A673 (cell line): ENCODE data around the gene ABI2. TPM values are rescaled to one million over a fixed set of nuclear protein-coding genes. Genes with fewer than 3 reads are reported as not detected.
"Not testable (repeated sequence)": the region's sequence is repeated elsewhere in the genome, so short reads cannot be mapped to it uniquely, and the experiment has no call there.

Source experiments
- BruUV-seq: library from RNA; stranded (reverse); fragments of 400-500 nt; replicated peaks from 2 replicates; lab custom pipeline; 2021; lab: Mats Ljungman, UMichigan
- CTCF ChIA-PET: fragments of 300-600 bp; sonication (Branson Sonifier 250); formaldehyde crosslinking; loops from one replicate; lab custom pipeline; 2022; ENCODE audit warnings: antibody characterized with exemption; lab: Charles Lee
- POLR2A ChIA-PET: fragments of 300-600 bp; sonication (Branson Sonifier 250); formaldehyde crosslinking; loops from one replicate; lab custom pipeline; 2022; ENCODE audit warnings: antibody characterized with exemption; ENCODE audit not compliant: low non-redundant PET; lab: Charles Lee
- DNase-seq: peaks from one replicate; pipeline ENCODE4 v3.0.0-alpha.2; 2015; ENCODE audit warnings: low spot score
- H3K27ac ChIP-seq: fragments of 200-600 bp; sonication (generic); 2 replicates; pipeline ENCODE4 v1.5.1; 2016; ENCODE audit warnings: mixed run types, low read depth, mild to moderate bottlenecking, mixed read lengths, antibody characterized with exemption, low read length; ENCODE audit not compliant: poor library complexity, severe bottlenecking
- H3K27me3 ChIP-seq: fragments of 200-600 bp; sonication (generic); replicated peaks from 2 replicates; pipeline ENCODE4 v1.6.1; 2017; ENCODE audit warnings: mixed run types, low read depth, mild to moderate bottlenecking, mixed read lengths, antibody characterized with exemption, low read length; ENCODE audit not compliant: insufficient read depth, poor library complexity
- H3K36me3 ChIP-seq: fragments of 200-600 bp; sonication (generic); 2 replicates; pipeline ENCODE4 v1.6.1; 2016; ENCODE audit warnings: mixed run types, mild to moderate bottlenecking, mixed read lengths, antibody characterized with exemption, low read length; ENCODE audit not compliant: insufficient read depth, poor library complexity, severe bottlenecking
- H3K4me1 ChIP-seq: fragments of 200-600 bp; sonication (generic); 2 replicates; pipeline ENCODE4 v1.6.1; 2017; ENCODE audit warnings: mixed run types, mild to moderate bottlenecking, mixed read lengths, antibody characterized with exemption, low read length; ENCODE audit not compliant: insufficient read depth, poor library complexity, severe bottlenecking
- H3K4me3 ChIP-seq: fragments of 200-600 bp; sonication (generic); 2 replicates; pipeline ENCODE4 v1.5.1; 2016; ENCODE audit warnings: low read depth, mixed run types, mild to moderate bottlenecking, mixed read lengths, low read length; ENCODE audit not compliant: poor library complexity, severe bottlenecking
- H3K9me3 ChIP-seq: fragments of 200-600 bp; sonication (generic); 2 replicates; pipeline ENCODE4 v1.6.1; 2016; ENCODE audit warnings: mixed run types, low read depth, mild to moderate bottlenecking, mixed read lengths, antibody characterized with exemption, low read length; ENCODE audit not compliant: poor library complexity, severe bottlenecking
- EZH2 ChIP-seq: fragments of 200-600 bp; sonication (generic); IDR thresholded peaks from 2 replicates; pipeline ENCODE4 v1.6.1; 2017; ENCODE audit warnings: borderline replicate concordance, low read depth, mild to moderate bottlenecking, mixed read lengths, antibody characterized with exemption, low read length; ENCODE audit not compliant: poor library complexity, severe bottlenecking
- intact Hi-C: fragments of 100-400 bp; cut with micrococcal nuclease; formaldehyde crosslinking; loops from one replicate; pipeline ENCODE4 v1.10.0; 2022; ENCODE audit not compliant: unreplicated experiment
- total RNA-seq: library from RNA; stranded (reverse); gene quantifications from 2 replicates; pipeline ENCODE4 v1.2.3, GENCODE V29; 2021
- TF ChIP-seq, protein P1 (sequence below): fragments of 300-800, 200-600 bp; sonication (generic); conservative IDR thresholded peaks from 2 replicates; pipeline ENCODE4 v1.5.1; 2017; ENCODE audit warnings: low read depth, mild to moderate bottlenecking, antibody characterized with exemption, low read length, moderate library complexity, mixed read lengths

ABI2 gene
- total RNA-seq, 1 experiment from 2014 or later, result 134 TPM

DNA sequence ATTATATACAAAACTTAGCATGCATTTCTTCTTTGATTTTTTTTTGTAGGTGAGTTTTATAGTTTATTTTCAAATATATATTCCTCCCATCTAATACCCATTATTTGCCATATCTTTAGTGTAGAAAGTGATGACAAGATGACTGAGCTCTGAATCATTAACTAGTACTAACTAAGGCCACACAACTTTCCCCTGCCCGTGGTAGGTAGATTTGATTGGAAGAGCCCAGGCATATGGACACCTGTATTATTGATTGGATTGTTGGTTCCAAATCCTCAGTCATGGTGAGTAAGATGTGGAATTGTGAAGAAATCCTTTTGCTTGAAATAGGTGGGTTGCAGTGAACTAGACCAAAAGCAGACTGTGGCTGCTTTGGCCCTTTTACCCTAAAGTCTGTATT is 54.8 kb downstream of the ABI2 start:
- DNase-seq, result no peak
- ChIA-PET POLR2A (no interaction called here), CTCF (no interaction called here)
- Histone ChIP-seq H3K4me3 (no peak overlapping the region), H3K27ac (no peak overlapping the region), H3K4me1 (no peaks in the 10 kb centered on the region), H3K27me3 (no peaks in the 10 kb centered on the region), H3K9me3 (no peaks in the 10 kb centered on the region), H3K36me3 (peaks cover 10% of the 10 kb centered on the region)
- TF ChIP-seq, protein P1, sequence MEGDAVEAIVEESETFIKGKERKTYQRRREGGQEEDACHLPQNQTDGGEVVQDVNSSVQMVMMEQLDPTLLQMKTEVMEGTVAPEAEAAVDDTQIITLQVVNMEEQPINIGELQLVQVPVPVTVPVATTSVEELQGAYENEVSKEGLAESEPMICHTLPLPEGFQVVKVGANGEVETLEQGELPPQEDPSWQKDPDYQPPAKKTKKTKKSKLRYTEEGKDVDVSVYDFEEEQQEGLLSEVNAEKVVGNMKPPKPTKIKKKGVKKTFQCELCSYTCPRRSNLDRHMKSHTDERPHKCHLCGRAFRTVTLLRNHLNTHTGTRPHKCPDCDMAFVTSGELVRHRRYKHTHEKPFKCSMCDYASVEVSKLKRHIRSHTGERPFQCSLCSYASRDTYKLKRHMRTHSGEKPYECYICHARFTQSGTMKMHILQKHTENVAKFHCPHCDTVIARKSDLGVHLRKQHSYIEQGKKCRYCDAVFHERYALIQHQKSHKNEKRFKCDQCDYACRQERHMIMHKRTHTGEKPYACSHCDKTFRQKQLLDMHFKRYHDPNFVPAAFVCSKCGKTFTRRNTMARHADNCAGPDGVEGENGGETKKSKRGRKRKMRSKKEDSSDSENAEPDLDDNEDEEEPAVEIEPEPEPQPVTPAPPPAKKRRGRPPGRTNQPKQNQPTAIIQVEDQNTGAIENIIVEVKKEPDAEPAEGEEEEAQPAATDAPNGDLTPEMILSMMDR, result no peak
- TF ChIP-seq EZH2, result no peak
- intact Hi-C loops, result no loop called here
- BruUV-seq, result no TSS peak

DNA sequence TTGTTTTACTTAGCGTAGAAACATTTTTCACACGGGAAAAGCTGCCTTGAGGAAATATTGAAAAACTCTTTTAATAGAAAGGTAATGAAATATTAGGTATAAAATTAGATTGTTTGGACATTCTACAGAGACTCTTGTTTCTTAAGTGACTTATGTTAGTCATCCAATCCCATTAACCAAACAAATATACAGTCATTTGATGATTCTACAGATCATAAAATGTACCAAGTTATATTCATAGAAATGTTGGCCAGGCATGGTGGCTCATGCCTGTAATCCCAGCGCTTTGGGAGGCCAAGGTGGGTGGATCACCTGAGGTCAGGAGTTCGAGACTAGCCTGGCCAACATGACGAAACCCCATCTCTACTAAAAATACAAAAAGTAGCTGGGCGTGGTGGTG is 60.0 kb downstream of the ABI2 start:
- H3K36me3 ChIP-seq, CTCF ChIA-PET, H3K27me3 ChIP-seq, BruUV-seq, DNase-seq, POLR2A ChIA-PET, H3K27ac ChIP-seq, intact Hi-C loops, H3K4me3 ChIP-seq, H3K9me3 ChIP-seq, H3K4me1 ChIP-seq: not testable (repeated sequence)

DNA sequence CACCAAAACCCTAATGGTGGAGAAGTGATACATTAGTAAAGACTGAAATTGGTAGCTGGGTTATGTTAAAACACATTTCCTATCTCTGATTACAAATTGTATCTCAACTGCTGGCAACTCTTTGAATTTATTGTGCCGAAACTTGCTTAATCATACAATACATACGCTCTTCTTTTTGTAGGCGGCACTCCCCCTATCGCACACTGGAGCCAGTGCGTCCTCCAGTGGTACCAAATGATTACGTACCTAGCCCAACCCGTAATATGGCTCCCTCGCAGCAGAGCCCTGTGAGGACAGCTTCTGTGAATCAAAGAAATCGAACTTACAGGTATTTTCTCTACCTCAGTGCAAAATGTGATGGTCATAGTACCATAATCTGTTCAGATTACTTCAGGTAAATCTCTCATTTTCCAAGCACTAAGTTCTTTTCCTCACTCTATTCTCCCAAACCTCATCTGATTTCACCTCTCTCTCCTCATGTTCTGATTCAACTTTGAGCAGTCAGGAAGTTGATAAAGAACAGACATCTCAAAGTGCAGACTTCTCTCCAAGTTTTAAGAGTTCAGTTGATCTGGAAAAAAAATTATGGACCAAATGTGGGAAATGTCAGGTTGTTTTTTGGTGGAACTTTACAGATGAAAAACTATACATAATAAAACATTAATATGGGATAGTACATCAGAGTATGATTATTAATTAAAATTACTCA is 66.5 kb downstream of the ABI2 start:
- peaks cover 4% of the 10 kb centered on the region for H3K4me1 ChIP-seq
- intact Hi-C loops, result loop anchor here (10.0 kb wide), 1 partner anchor 130 kb away; no protein-coding TSS in a partner anchor
- no peak for TF ChIP-seq EZH2
- TF ChIP-seq, protein P1, result peak; percentile 46
- no peak overlapping the region for H3K4me3 ChIP-seq
- ChIA-PET POLR2A (no interaction called here), CTCF (no interaction called here)
- H3K27ac ChIP-seq, result no peak overlapping the region
- no TSS peak for BruUV-seq
- H3K27me3 ChIP-seq, result no peaks in the 10 kb centered on the region
- H3K36me3 ChIP-seq, result peaks cover 8% of the 10 kb centered on the region
- DNase-seq, result peak; percentile 38
- no peaks in the 10 kb centered on the region for H3K9me3 ChIP-seq

DNA sequence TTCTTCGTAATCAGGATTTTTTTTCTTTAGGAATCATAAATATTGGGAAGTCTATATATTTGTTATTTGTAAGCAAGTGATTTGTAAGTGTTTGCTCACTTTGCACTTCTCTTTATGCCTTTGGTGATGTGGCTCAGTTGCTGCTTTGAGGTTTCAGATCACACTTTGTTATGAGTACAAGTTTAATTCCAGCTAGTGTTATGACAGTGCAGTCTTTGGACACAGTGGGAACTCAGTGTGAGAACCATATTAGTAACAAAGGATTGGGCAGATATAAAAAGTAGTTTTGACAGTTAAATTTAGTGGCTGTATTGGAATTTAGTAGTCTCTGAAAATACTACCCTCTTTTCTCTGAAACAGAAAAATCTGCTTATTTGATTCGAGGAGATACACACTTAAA is 67.7 kb downstream of the ABI2 start:
- Histone ChIP-seq H3K9me3 (no peaks in the 10 kb centered on the region), H3K27me3 (no peaks in the 10 kb centered on the region), H3K4me1 (peaks cover 4% of the 10 kb centered on the region), H3K36me3 (peaks cover 8% of the 10 kb centered on the region), H3K27ac (no peak overlapping the region), H3K4me3 (no peak overlapping the region)
- intact Hi-C loops, result loop anchor here (10.0 kb wide), 1 partner anchor 131 kb away; no protein-coding TSS in a partner anchor
- no peak for DNase-seq
- ChIA-PET POLR2A (no interaction called here), CTCF (no interaction called here)
- no TSS peak for BruUV-seq
- TF ChIP-seq, protein P1, result no peak
- TF ChIP-seq EZH2, result no peak
